LNCaP clone FGC (cell line): ENCODE data around the gene SOX6.

Experiments used
- DNase-seq: peaks from one replicate; pipeline ENCODE4 v3.0.0-alpha.2; 2011; ENCODE audit warnings: low read depth
- H3K4me3 ChIP-seq: 2 replicates; pipeline ENCODE4 v1.5.1; 2011; ENCODE audit warnings: mild to moderate bottlenecking, low read depth, low read length, control low read depth
- CTCF ChIP-seq: IDR thresholded peaks from 2 replicates; pipeline ENCODE4 v1.5.1; 2012; ENCODE audit warnings: mild to moderate bottlenecking; ENCODE audit not compliant: control insufficient read depth, insufficient read depth; ENCODE audit errors: extremely low read depth

SOX6 gene

GRCh38 chr11:15970506-15971214, 385.7 kb downstream of the SOX6 start:
- H3K4me3 ChIP-seq: no peak overlapping the region
- DNase-seq: peak; percentile 89
- 0 out of 2 replicates have a peak, but pooled peaks have one; percentile 9 for TF ChIP-seq CTCF

- TF ChIP-seq CTCF: no peak
- DNase-seq: no peak
- H3K4me3 ChIP-seq: no peak overlapping the region
Measured at GRCh38 chr11:15969701-15970329, 386.5 kb downstream of the SOX6 start.

- H3K4me3 ChIP-seq: no peak overlapping the region
- no peak for DNase-seq
- TF ChIP-seq CTCF: no peak
Measured at GRCh38 chr11:15969281-15969680, 387.1 kb downstream of the SOX6 start.

GRCh38 chr11:15968461-15969130, 387.8 kb downstream of the SOX6 start:
- no peak for TF ChIP-seq CTCF
- H3K4me3 ChIP-seq: no peak overlapping the region
- no peak for DNase-seq

- no peak for TF ChIP-seq CTCF
- no peak for DNase-seq
Measured at GRCh38 chr11:15967966-15968365, 388.4 kb downstream of the SOX6 start.

GRCh38 chr11:15967166-15967565, 389.2 kb downstream of the SOX6 start:
- no peak for TF ChIP-seq CTCF
- DNase-seq: no peak
- no peak overlapping the region for H3K4me3 ChIP-seq

More at GRCh38 chr11:15967966-15968365, 388.4 kb downstream of the SOX6 start:
- H3K4me3 ChIP-seq: no peak overlapping the region
